Measurements from ENCODE around the gene CTSC. TPM values are rescaled to one million over a fixed set of nuclear protein-coding genes. Genes with fewer than 3 reads are reported as not detected.
A peak's percentile ranks its signal among the peaks of the same experiment; 100 is the strongest.

Gene CTSC
- total RNA-seq, 4 donors from 2014 or later, result 19.5 to 33.1 (median 28.5) TPM

DNA sequence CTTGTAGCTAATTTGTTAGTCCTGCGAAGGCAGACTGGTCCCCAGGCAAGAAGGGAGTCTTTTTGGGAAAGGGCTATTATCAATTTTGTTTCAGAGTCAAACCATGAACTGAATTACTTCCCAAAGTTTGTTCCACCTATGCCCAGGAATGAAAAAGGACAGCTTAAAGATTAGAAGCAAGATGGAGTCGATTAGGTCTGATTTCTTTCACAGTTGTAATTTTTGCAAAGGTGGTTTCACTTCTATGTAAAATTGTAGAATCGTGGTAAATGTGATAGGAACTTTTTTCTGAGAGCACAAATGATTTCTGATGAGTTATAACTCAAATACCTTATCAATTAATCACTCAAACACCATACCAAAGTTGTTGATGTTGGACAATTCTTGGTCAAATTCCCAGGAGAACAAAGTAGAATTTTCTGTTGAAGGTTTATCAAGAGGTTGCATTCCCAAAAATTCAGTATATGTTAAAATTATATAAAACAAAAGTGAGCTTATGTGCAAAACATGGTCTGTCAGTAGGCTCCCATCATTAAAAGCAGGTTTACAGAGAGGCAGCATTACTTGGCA lies 2.9 kb upstream of the CTSC start:
- WGBS, 2 donors, result 74 to 90% methylated on average over 3 of the region's 3 CpGs
- intact Hi-C loops (cut with DNase I; ENCODE audit: low total_unique reads), result no loop called here
- no peak for TF ChIP-seq POLR2A (IDR thresholded peaks at IDR 0.05)
- TF ChIP-seq, protein P1, sequence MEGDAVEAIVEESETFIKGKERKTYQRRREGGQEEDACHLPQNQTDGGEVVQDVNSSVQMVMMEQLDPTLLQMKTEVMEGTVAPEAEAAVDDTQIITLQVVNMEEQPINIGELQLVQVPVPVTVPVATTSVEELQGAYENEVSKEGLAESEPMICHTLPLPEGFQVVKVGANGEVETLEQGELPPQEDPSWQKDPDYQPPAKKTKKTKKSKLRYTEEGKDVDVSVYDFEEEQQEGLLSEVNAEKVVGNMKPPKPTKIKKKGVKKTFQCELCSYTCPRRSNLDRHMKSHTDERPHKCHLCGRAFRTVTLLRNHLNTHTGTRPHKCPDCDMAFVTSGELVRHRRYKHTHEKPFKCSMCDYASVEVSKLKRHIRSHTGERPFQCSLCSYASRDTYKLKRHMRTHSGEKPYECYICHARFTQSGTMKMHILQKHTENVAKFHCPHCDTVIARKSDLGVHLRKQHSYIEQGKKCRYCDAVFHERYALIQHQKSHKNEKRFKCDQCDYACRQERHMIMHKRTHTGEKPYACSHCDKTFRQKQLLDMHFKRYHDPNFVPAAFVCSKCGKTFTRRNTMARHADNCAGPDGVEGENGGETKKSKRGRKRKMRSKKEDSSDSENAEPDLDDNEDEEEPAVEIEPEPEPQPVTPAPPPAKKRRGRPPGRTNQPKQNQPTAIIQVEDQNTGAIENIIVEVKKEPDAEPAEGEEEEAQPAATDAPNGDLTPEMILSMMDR (IDR thresholded peaks at IDR 0.05), result no peak
- H3K4me3 ChIP-seq (ENCODE audit: low read depth, poor library complexity, severe bottlenecking), result no peak overlapping the region
- DNase-seq (ENCODE audit: low spot score in 2 of 2), result no peak

DNA sequence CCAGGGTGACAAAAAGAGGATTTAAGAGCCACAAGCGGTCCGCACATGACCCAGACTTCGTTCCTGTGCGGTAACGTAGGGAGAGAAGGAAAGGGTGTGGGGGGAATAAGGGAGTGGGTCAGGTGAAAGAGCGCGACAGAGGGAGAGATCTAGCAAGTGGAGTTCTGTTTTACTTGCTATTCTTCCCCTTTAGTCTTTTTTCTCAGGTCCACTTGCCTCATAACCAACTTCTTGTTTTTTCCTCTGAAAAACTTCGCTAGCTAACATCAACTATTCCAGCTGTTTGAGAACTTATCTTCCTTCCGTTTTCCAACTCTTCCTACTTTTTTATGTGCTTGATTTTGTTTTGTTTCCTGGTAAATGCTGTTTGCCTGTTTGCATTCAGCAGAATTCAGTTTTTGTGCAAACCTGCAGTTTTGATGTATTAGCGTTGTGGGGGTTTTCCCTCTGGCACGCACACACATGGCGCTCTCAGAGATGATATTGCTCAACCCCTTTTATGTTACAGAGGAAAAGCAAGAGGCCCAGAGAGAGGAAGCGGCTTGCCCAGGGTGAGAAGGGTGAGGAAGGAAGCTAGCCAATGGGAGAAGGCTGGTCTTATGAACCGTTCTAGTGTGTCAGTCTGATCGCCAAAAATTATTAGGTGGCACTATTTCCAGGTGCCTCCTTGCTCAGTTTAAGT lies 592 bp upstream of the CTSC start:
- peak in 1 of 2 donors; percentile 55 for DNase-seq (ENCODE audit: low spot score in 2 of 2)
- intact Hi-C loops (cut with DNase I; ENCODE audit: low total_unique reads), result no loop called here
- peak overlapping the region; percentile 61 for H3K4me3 ChIP-seq (ENCODE audit: low read depth, poor library complexity, severe bottlenecking)
- WGBS, 2 donors, result 2 to 3% methylated on average over 15 of the region's 15 CpGs
- TF ChIP-seq, protein P1 (IDR thresholded peaks at IDR 0.05), result no peak

DNA sequence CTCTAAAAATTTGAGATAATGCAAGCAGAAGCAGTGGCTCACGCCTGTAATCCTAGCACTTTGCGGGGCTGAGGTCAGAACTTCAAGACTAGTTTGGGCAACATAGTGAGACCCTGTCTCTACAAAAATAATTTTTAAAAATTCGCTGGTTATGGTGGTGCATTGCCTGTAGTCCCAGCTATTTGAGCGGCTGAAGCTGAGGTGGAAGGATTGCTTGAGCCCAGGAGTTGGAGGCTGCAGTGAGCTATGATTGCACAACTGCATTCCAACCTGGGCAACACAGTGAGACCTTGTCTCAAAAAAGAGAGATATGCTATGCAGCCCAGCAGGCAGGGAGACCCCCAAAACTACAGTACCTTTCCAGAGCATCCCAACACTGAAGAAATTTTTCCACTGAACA lies 2.3 kb downstream of the CTSC start:
- H3K4me3 ChIP-seq (ENCODE audit: low read depth, poor library complexity, severe bottlenecking), result no peak overlapping the region
- no peak for DNase-seq (ENCODE audit: low spot score in 2 of 2)
- TF ChIP-seq POLR2A (IDR thresholded peaks at IDR 0.05), result no peak
- TF ChIP-seq, protein P1 (IDR thresholded peaks at IDR 0.05), result no peak
- 63 to 71% methylated on average over 4 of the region's 4 CpGs for WGBS, 2 donors
- intact Hi-C loops (cut with DNase I; ENCODE audit: low total_unique reads), result no loop called here

DNA sequence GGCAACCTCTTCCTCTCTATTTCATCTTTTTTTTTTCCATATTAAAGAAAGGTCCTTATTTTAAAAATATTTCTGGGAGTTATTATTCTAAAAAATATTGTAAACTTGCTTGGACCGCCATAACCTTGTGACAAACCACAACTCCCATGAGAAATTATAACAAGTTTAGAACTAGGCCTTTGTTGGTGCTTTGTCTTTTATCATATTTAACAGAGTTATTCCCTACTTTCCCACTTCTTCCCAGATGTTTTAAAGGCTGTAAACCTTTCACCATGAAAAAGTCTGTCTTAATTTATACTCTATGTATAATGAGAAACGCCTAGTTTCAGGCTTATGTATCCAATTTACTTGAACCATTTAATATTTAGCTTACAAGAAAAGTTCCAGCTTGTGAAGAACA lies 3.7 kb downstream of the CTSC start:
- WGBS, 2 donors, result 72 to 78% methylated on average over 2 of the region's 2 CpGs
- intact Hi-C loops (cut with DNase I; ENCODE audit: low total_unique reads), result no loop called here
- DNase-seq (ENCODE audit: low spot score in 2 of 2), result no peak
- no peak overlapping the region for H3K4me3 ChIP-seq (ENCODE audit: low read depth, poor library complexity, severe bottlenecking)
- no peak for TF ChIP-seq POLR2A (IDR thresholded peaks at IDR 0.05)
- TF ChIP-seq, protein P1 (IDR thresholded peaks at IDR 0.05), result no peak

DNA sequence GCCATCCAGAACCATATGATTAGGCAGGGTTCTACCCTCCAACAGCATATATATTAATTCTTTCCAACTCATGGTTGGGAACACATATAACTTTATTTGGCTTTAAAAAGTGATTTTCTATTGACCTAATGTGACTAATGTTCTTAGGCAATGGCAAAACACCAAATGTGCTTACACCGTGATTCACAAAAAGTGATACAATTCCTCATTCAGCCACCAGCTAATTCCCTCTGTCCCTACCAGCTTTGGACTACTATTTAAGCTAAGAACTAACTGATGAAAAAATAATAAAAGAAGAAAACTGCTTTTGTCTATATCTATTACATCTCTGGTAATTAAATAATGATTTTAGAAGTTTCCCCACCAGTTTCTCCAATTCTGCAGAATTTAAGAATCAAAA lies 4.7 kb downstream of the CTSC start:
- WGBS, 2 donors, result 72 to 81% methylated on average over 1 of the region's 1 CpG
- H3K4me3 ChIP-seq (ENCODE audit: low read depth, poor library complexity, severe bottlenecking), result no peak overlapping the region
- DNase-seq (ENCODE audit: low spot score in 2 of 2), result no peak
- TF ChIP-seq POLR2A (IDR thresholded peaks at IDR 0.05), result no peak
- TF ChIP-seq, protein P1 (IDR thresholded peaks at IDR 0.05), result no peak
- intact Hi-C loops (cut with DNase I; ENCODE audit: low total_unique reads), result no loop called here
